ENCODE measurements around the gene RNASEH2C. TPM values are rescaled to one million over a fixed set of nuclear protein-coding genes. Genes with fewer than 3 reads are reported as not detected.
A peak's percentile ranks its signal among the peaks of the same experiment; 100 is the strongest.
"Not testable (repeated sequence)": the region's sequence is repeated elsewhere in the genome, so short reads cannot be mapped to it uniquely, and the experiment has no call there.

Gene RNASEH2C
- total RNA-seq, 1 experiment from 2014 or later, result 107 TPM

GRCh38 chr11:65706303-65706763 is 14.3 kb downstream of the RNASEH2C start:
- H3K27ac ChIP-seq (ENCODE audit: low read length); H3K36me3 ChIP-seq (ENCODE audit: control insufficient read depth, insufficient read depth, low read length); H3K9me3 ChIP-seq (ENCODE audit: control insufficient read depth, insufficient read depth, low read depth, low read length); H3K4me1 ChIP-seq (ENCODE audit: control insufficient read depth, insufficient read depth, low read length); POLR2A ChIA-PET; BruUV-seq (replicated peaks); in situ Hi-C loops (cut with HindIII; ENCODE audit: low pct_unique_long_range_greater_than_20kb, low sequenced_read_pairs); H3K27me3 ChIP-seq (ENCODE audit: control insufficient read depth, insufficient read depth, low read length): not testable (repeated sequence)
- DNase-seq (ENCODE audit: low read depth, low spot score) (peak; percentile 20), ATAC-seq (peak; percentile 71)
- peak overlapping the region in 1 of 2 experiments; percentile 40; a peak in 2 of 4 replicates for H3K4me3 ChIP-seq (ENCODE audit: low read depth in 2 of 2, low read length in 2 of 2)
- intact Hi-C loops (cut with micrococcal nuclease; ENCODE audit: unreplicated experiment), result loop anchor here (10.0 kb wide), 1 partner anchor 72 kb away; the partner anchor contains the start of gene SIPA1
- peak; percentile 92 for TF ChIP-seq CTCF (IDR thresholded peaks at IDR 0.05)
- CTCF ChIA-PET, result interaction anchor here (0.7 to 0.9 kb wide), 4 partner anchors 14 to 153 kb away, joined by 3 to 5 read pairs (median 4); partner anchors contain the start of gene RNASEH2C

GRCh38 chr11:65703846-65704245 is 16.8 kb downstream of the RNASEH2C start:
- POLR2A ChIA-PET, result no interaction called here
- no TSS peak for BruUV-seq (replicated peaks)
- H3K27ac ChIP-seq (ENCODE audit: low read length), result no peak overlapping the region
- intact Hi-C loops (cut with micrococcal nuclease; ENCODE audit: unreplicated experiment), result loop anchor here (10.0 kb wide), 1 partner anchor 69 kb away; the partner anchor contains the start of gene SIPA1
- DNase-seq (ENCODE audit: low read depth, low spot score), result no peak
- H3K9me3 ChIP-seq (ENCODE audit: control insufficient read depth, insufficient read depth, low read depth, low read length), result no peaks in the 10 kb centered on the region
- in situ Hi-C loops (cut with HindIII; ENCODE audit: low pct_unique_long_range_greater_than_20kb, low sequenced_read_pairs), result no loop called here
- CTCF ChIA-PET, result no interaction called here
- 0 out of 2 replicates have a peak, but pooled peaks cover 5% of the 10 kb centered on the region for H3K27me3 ChIP-seq (ENCODE audit: control insufficient read depth, insufficient read depth, low read length)
- H3K36me3 ChIP-seq (ENCODE audit: control insufficient read depth, insufficient read depth, low read length), result no peaks in the 10 kb centered on the region
- no peaks in the 10 kb centered on the region for H3K4me1 ChIP-seq (ENCODE audit: control insufficient read depth, insufficient read depth, low read length)
- TF ChIP-seq REST (IDR thresholded peaks at IDR 0.05; ENCODE audit: insufficient read depth in 1 of 2, low read depth in 2 of 2, low read length in 1 of 2) (no peak), SIN3A (IDR thresholded peaks at IDR 0.05; ENCODE audit: borderline replicate concordance, insufficient read depth, low read depth, low read length) (no peak)
- no peak overlapping the region for H3K4me3 ChIP-seq (ENCODE audit: low read depth in 2 of 2, low read length in 2 of 2)
- no peak for ATAC-seq

GRCh38 chr11:65701686-65702085 is 18.9 kb downstream of the RNASEH2C start:
- ChIA-PET CTCF (no interaction called here), POLR2A (no interaction called here)
- DNase-seq (ENCODE audit: low read depth, low spot score) (no peak), ATAC-seq (no peak)
- no peak overlapping the region for H3K4me3 ChIP-seq (ENCODE audit: low read depth in 2 of 2, low read length in 2 of 2)
- H3K27ac ChIP-seq (ENCODE audit: low read length), result no peak overlapping the region
- no TSS peak for BruUV-seq (replicated peaks)
- H3K9me3 ChIP-seq (ENCODE audit: control insufficient read depth, insufficient read depth, low read depth, low read length), result no peaks in the 10 kb centered on the region
- intact Hi-C loops (cut with micrococcal nuclease; ENCODE audit: unreplicated experiment), result loop anchor here (10.0 kb wide), 1 partner anchor 67 kb away; the partner anchor contains the start of gene SIPA1
- no peaks in the 10 kb centered on the region for H3K36me3 ChIP-seq (ENCODE audit: control insufficient read depth, insufficient read depth, low read length)
- in situ Hi-C loops (cut with HindIII; ENCODE audit: low pct_unique_long_range_greater_than_20kb, low sequenced_read_pairs), result no loop called here
- TF ChIP-seq TCF7L2 (IDR thresholded peaks at IDR 0.05; ENCODE audit: low read depth, low read length) (no peak), POLR2AphosphoS5 (IDR thresholded peaks at IDR 0.05; ENCODE audit: low read depth, low read length) (no peak), CTCF (IDR thresholded peaks at IDR 0.05) (no peak), REST (IDR thresholded peaks at IDR 0.05; ENCODE audit: insufficient read depth in 1 of 2, low read depth in 2 of 2, low read length in 1 of 2) (no peak), SIN3A (IDR thresholded peaks at IDR 0.05; ENCODE audit: borderline replicate concordance, insufficient read depth, low read depth, low read length) (no peak)
- no peaks in the 10 kb centered on the region for H3K4me1 ChIP-seq (ENCODE audit: control insufficient read depth, insufficient read depth, low read length)
- 0 out of 2 replicates have a peak, but pooled peaks cover 5% of the 10 kb centered on the region for H3K27me3 ChIP-seq (ENCODE audit: control insufficient read depth, insufficient read depth, low read length)

Data from Panc1 (cell line).